Measurements from ENCODE around the gene MALT1. TPM values are rescaled to one million over a fixed set of nuclear protein-coding genes. Genes with fewer than 3 reads are reported as not detected.

Gene MALT1
- total RNA-seq, 1 donor from 2014 or later = 22.2 TPM

Other genes starting within 250 kb of the MALT1 start
- gene ALPK2, start 42.4 kb upstream of the MALT1 start, total RNA-seq = 7.6 TPM
- 86.1 TPM for gene ZNF532, start 193.4 kb downstream of the MALT1 start, total RNA-seq

Measured in tongue (tissue), 1 donor.